GM18519 (cell line): Measurements from ENCODE around the gene TGFB2.

Experiments used
- ATAC-seq: cut with Tn5 transposase; IDR thresholded peaks from one replicate; pipeline ENCODE4 v1.9.1; 2021; ENCODE audit warnings: mild to moderate bottlenecking, moderate library complexity; ENCODE audit not compliant: unreplicated experiment, low FRiP score

TGFB2 gene

DNA sequence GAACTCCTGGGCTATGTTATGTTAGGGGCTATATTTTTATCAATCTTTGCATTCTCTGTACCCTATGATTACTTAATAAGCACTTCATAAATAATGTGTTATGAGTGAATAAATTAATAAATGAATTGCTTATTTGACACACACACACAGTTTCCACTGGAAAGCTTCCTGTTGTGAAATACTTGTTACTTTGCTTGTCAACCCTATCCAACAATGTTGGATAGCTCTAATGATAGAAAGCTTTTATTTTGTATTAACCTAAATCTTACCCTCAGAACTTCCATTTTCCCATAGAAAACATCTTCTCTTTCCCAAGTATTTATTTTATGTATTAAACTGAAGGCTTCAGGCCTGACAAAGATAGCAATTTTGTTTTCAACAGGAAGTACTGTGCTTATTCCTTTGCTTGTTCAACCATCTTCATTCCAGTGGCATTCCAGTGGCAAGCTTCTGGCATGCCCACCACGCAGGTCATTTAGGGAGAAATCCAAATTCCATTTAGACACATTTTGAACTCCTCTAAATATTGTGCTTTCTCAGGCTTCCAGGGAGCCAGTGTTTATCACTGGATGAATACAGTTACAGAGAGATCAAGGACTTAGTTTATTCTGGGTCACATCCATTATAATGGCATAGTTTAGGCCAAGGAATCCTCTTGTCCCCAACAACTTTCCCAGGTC lies 134.4 kb downstream of the TGFB2 start:
- no peak for ATAC-seq

DNA sequence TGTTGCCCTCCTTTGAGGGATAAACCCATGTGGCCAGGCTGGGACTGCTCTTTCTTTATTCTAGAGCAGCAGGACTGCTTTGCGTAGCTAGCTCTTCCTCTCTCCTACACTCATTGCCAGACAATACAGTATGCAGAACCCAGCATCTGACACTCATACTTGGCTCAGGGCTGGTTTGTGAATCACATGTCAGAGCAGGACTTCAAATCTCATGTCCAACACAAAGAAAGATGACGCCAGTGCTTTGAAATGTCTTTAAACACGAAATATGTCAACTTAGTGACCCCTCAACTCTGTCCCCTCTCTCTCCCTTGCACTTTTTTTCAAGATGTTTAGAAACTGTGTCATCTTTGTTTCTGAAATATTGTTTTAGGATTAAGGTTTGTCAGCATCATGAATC lies 135.0 kb downstream of the TGFB2 start:
- no peak for ATAC-seq

DNA sequence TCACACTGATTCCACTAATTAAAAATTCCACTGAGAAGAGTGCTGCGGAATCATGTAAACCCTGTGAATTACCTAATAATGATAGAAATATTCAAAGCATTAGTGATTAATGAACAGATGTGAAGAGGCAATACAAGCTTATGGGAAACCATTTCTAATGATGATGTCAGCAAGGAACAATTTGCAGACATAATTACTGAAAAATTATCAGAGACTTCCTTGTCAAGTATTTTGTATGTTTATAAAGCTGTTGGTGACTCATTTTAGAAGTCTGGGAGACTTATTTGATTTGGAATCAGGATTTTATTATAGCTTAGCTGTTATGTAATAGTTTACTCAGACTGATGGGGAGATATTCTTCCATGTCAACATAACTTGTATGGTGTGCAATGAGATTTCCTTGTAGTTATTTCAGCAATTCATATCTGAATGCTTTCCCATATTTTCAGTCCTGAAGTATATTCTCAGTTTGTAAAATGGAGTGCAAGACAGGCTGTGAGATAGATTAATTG lies 135.5 kb downstream of the TGFB2 start:
- ATAC-seq = no peak

- no peak for ATAC-seq
These were observed 136.1 kb downstream of the TGFB2 start for GRCh38 chr1:218481116-218481775.

- no peak for ATAC-seq
These were observed 137.5 kb downstream of the TGFB2 start for GRCh38 chr1:218482683-218483082.

GRCh38 chr1:218485241-218485928 lies 140.2 kb downstream of the TGFB2 start:
- ATAC-seq = no peak

DNA sequence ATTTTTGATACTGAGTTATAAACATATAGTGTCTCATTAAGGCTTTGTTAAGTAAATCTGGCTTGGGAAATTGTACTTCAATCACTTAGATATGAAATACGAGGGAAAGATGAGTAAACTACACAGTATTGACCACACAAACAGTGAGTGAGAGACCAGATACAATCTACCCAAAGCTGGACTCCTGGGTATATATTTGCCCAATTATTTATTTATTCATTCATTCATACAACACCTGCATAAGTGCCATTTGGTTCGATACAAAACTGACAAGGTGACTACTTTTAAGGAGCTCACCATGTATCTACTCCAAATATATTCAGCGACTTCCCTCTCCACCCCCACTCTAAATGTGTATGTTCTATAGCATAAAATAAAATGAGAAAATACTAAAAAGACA lies 143.4 kb downstream of the TGFB2 start:
- no peak for ATAC-seq

- ATAC-seq = no peak
These were observed 143.8 kb downstream of the TGFB2 start for GRCh38 chr1:218488986-218489385.

- no peak for ATAC-seq
These were observed 145.3 kb downstream of the TGFB2 start for GRCh38 chr1:218490406-218490922.

DNA sequence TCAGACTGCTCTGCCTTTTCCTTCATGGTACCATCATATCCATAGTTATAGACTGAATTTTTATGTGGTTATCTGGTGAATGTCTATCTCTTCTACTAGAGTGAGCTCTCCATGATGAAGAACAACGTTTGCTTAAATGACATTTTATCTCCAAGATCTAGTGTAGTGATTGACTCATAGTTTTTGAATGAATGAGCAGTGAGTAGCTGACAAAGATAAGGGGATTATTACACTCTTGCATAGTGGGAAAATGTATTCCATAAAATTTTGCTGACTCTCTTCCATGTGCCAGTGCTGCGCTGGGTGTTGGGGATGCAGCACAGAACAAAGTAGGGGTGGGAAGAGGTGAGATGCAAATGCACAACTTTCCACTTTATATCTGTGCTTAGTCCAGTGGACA lies 147.7 kb downstream of the TGFB2 start:
- no peak for ATAC-seq

DNA sequence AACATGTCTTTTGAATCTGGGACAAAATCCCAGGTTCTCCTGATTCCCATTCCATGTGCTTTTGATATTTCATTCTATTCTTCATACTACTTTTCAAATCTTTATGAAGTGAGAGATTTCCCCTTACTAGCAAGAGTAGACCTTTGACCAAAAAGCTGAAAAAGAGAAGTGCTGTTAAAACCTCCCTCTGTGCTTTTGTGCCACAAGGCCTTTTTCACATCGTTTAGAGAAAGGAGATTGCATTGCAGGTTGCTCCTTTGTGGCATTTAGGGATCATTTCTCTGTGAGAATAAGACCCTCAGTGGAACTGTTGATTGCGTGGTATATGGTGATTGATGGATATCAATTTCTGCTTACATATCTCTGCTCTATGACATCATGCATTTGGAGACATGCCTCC lies 148.8 kb downstream of the TGFB2 start:
- ATAC-seq = no peak
